ENCODE data around the gene GOLGA6L26. TPM values are rescaled to one million over a fixed set of nuclear protein-coding genes. Genes with fewer than 3 reads are reported as not detected.
A peak's percentile ranks its signal among the peaks of the same experiment; 100 is the strongest.
"Not testable (repeated sequence)": the region's sequence is repeated elsewhere in the genome, so short reads cannot be mapped to it uniquely, and the experiment has no call there.

GOLGA6L26 gene
- total RNA-seq, 1 experiment from 2014 or later = not detected

- H3K4me1 Mint-ChIP-seq; ATAC-seq; CTCF ChIA-PET; H3K9me3 Mint-ChIP-seq; POLR2A ChIA-PET; H3K27me3 Mint-ChIP-seq (ENCODE audit: low read depth); DNase-seq (ENCODE audit: low spot score): not testable (repeated sequence)
- Mint-ChIP-seq H3K36me3 (peaks cover 47% of the 10 kb centered on the region), H3K4me3 (peak overlapping the region; percentile 5; the same call in 1 of the 2 replicates), H3K27ac (peak overlapping the region; percentile 4; the same call in 1 of the 2 replicates)
These were observed 28.1 kb downstream of the GOLGA6L26 start for GRCh38 chr15:23305921-23306320.

- H3K36me3 Mint-ChIP-seq = peaks cover 37% of the 10 kb centered on the region
- H3K4me1 Mint-ChIP-seq; ATAC-seq; POLR2A ChIA-PET; H3K27ac Mint-ChIP-seq; H3K27me3 Mint-ChIP-seq (ENCODE audit: low read depth); H3K9me3 Mint-ChIP-seq; CTCF ChIA-PET; DNase-seq (ENCODE audit: low spot score): not testable (repeated sequence)
- H3K4me3 Mint-ChIP-seq = peak overlapping the region; percentile 81
These were observed 29.2 kb downstream of the GOLGA6L26 start for GRCh38 chr15:23304805-23305204.

DNA sequence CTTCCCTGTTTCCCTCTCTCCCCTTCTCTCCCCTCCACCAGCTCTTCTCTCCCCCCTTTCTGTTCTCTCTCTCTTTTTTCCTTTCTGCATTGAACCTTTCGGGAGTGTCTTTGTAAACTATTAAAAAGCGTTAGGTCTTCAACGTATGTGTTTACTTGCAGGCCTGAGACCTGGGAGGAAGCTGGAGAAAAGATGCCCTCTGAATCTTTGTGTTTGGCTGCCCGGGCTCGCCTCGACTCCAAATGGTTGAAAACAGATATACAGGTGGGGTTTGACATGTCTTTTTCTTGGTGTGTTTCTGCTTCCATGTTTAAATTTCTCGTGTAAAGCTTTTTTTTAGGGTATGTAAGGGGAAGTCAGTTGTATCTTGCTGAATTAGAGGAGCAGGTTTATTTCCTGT lies 29.7 kb downstream of the GOLGA6L26 start:
- H3K27me3 Mint-ChIP-seq (ENCODE audit: low read depth); DNase-seq (ENCODE audit: low spot score); H3K9me3 Mint-ChIP-seq; H3K4me1 Mint-ChIP-seq; H3K27ac Mint-ChIP-seq; POLR2A ChIA-PET; ATAC-seq; CTCF ChIA-PET: not testable (repeated sequence)
- H3K36me3 Mint-ChIP-seq = peaks cover 32% of the 10 kb centered on the region
- peak overlapping the region; percentile 81 for H3K4me3 Mint-ChIP-seq

- CTCF ChIA-PET; POLR2A ChIA-PET; H3K4me1 Mint-ChIP-seq; ATAC-seq; H3K27ac Mint-ChIP-seq; H3K27me3 Mint-ChIP-seq (ENCODE audit: low read depth); H3K9me3 Mint-ChIP-seq: not testable (repeated sequence)
- Mint-ChIP-seq H3K36me3 (peaks cover 26% of the 10 kb centered on the region), H3K4me3 (peak overlapping the region; percentile 81)
- DNase-seq (ENCODE audit: low spot score) = peak; percentile 30
These were observed 30.3 kb downstream of the GOLGA6L26 start for GRCh38 chr15:23303654-23304053.

- H3K27ac Mint-ChIP-seq; H3K4me1 Mint-ChIP-seq; POLR2A ChIA-PET; CTCF ChIA-PET; H3K9me3 Mint-ChIP-seq; H3K4me3 Mint-ChIP-seq; H3K27me3 Mint-ChIP-seq (ENCODE audit: low read depth); ATAC-seq; DNase-seq (ENCODE audit: low spot score): not testable (repeated sequence)
- peaks cover 22% of the 10 kb centered on the region for H3K36me3 Mint-ChIP-seq
These were observed 30.8 kb downstream of the GOLGA6L26 start for GRCh38 chr15:23303246-23303645.

Other genes with a start within 250 kb of the GOLGA6L26 start
- not detected in 3 replicates for gene GOLGA6L1, start 197.4 kb downstream of the GOLGA6L26 start, total RNA-seq (2021)
- 0.16 to 0.23 TPM (median 0.22 TPM) in 3 replicates for gene GOLGA8S, start 20.6 kb upstream of the GOLGA6L26 start, total RNA-seq (2021)
- gene GOLGA6L2, start 113.0 kb upstream of the GOLGA6L26 start, total RNA-seq (2021) = not detected in 3 replicates
- gene MKRN3, start 231.5 kb upstream of the GOLGA6L26 start, total RNA-seq (2021) = not detected in 3 replicates